GM23338 (cell line): Measurements from ENCODE around the gene HERPUD1. TPM values are rescaled to one million over a fixed set of nuclear protein-coding genes. Genes with fewer than 3 reads are reported as not detected.

ENCODE experiments used
- ATAC-seq: fragments of 200-7000 bp; cut with Tn5 transposase; 3 replicates; pipeline ENCODE4 v1.9.1; 2020
- DNase-seq: peaks from one replicate; pipeline ENCODE4 v3.0.0-alpha.2; 2015; ENCODE audit warnings: low spot score
- H2AFZ ChIP-seq: fragments of 200-600 bp; sonication (generic); 2 replicates; pipeline ENCODE4 v1.8.0; 2016; ENCODE audit warnings: antibody characterized with exemption, mild to moderate bottlenecking, moderate library complexity
- H3F3A ChIP-seq: fragments of 200-600 bp; sonication (generic); replicated peaks from 2 replicates; pipeline ENCODE4 v1.8.0; 2017; ENCODE audit warnings: antibody characterized with exemption, mixed run types, low read depth
- H3K27ac ChIP-seq: fragments of 200-600 bp; sonication (generic); 2 replicates; pipeline ENCODE4 v1.6.1; 2016; ENCODE audit warnings: low read depth
- H3K27me3 ChIP-seq: fragments of 200-600 bp; sonication (generic); 2 replicates; pipeline ENCODE4 v1.8.0; 2016; ENCODE audit warnings: mild to moderate bottlenecking, mixed run types, moderate library complexity; ENCODE audit not compliant: insufficient read depth
- H3K36me3 ChIP-seq: fragments of 200-600 bp; sonication (generic); 2 replicates; pipeline ENCODE4 v1.8.0; 2016; ENCODE audit warnings: mild to moderate bottlenecking; ENCODE audit not compliant: insufficient read depth
- H3K4me1 ChIP-seq: fragments of 200-600 bp; sonication (generic); 2 replicates; pipeline ENCODE4 v1.8.0; 2016; ENCODE audit warnings: mild to moderate bottlenecking, moderate library complexity; ENCODE audit not compliant: insufficient read depth
- H3K4me2 ChIP-seq: fragments of 200-600 bp; sonication (generic); 2 replicates; pipeline ENCODE4 v1.7.1; 2017; ENCODE audit warnings: mixed run types
- H3K4me3 ChIP-seq: fragments of 200-600 bp; sonication (generic); 2 replicates; pipeline ENCODE4 v1.6.1; 2016; ENCODE audit warnings: mixed run types
- H3K79me2 ChIP-seq: fragments of 200-600 bp; sonication (generic); replicated peaks from 2 replicates; pipeline ENCODE4 v1.8.0; 2017; ENCODE audit warnings: mild to moderate bottlenecking; ENCODE audit not compliant: insufficient read depth
- H3K9me2 ChIP-seq: fragments of 200-600 bp; sonication (generic); 2 replicates; pipeline ENCODE4 v1.8.0; 2017; ENCODE audit not compliant: insufficient read depth
- H4K20me1 ChIP-seq: fragments of 200-600 bp; sonication (generic); replicated peaks from 2 replicates; pipeline ENCODE4 v1.8.0; 2017; ENCODE audit warnings: mild to moderate bottlenecking; ENCODE audit not compliant: insufficient read depth
- H3K27ac Mint-ChIP-seq: 2 replicates; pipeline ENCODE4 v1.8.0; 2020; ENCODE audit warnings: inconsistent platforms, mild to moderate bottlenecking, moderate library complexity, mixed read lengths
- H3K27me3 Mint-ChIP-seq: 3 replicates; pipeline ENCODE4 v1.8.0; 2022; ENCODE audit warnings: low read depth, mild to moderate bottlenecking, moderate library complexity, mixed read lengths, inconsistent platforms; ENCODE audit not compliant: insufficient read depth, poor library complexity
- H3K36me3 Mint-ChIP-seq: 3 replicates; pipeline ENCODE4 v1.8.0; 2021; ENCODE audit warnings: low read depth, mild to moderate bottlenecking, inconsistent platforms, moderate library complexity, mixed read lengths
- H3K4me1 Mint-ChIP-seq: 3 replicates; pipeline ENCODE4 v1.8.0; 2020; ENCODE audit warnings: mild to moderate bottlenecking, inconsistent platforms, mixed read lengths
- H3K4me3 Mint-ChIP-seq: 3 replicates; pipeline ENCODE4 v1.8.0; 2021; ENCODE audit warnings: moderate library complexity, mild to moderate bottlenecking, inconsistent platforms, mixed read lengths
- H3K9me3 Mint-ChIP-seq: 3 replicates; pipeline ENCODE4 v1.8.0; 2020; ENCODE audit warnings: moderate library complexity, mild to moderate bottlenecking, inconsistent platforms, mixed read lengths
- ETS1 ChIP-seq: IDR thresholded peaks from 2 replicates; pipeline ENCODE4 v1.6.1; 2016; ENCODE audit warnings: antibody characterized with exemption
- EZH2 ChIP-seq: fragments of 200-600 bp; sonication (generic); IDR thresholded peaks from one replicate; pipeline ENCODE4 v1.8.0; 2017; ENCODE audit warnings: antibody characterized with exemption, mild to moderate bottlenecking, low read depth; ENCODE audit not compliant: unreplicated experiment
- EZH2phosphoT487 ChIP-seq: fragments of 200-600 bp; sonication (generic); IDR thresholded peaks from one replicate; pipeline ENCODE4 v1.8.1; 2018; ENCODE audit warnings: antibody characterized with exemption; ENCODE audit not compliant: unreplicated experiment
- JUNB ChIP-seq: IDR thresholded peaks from one replicate; pipeline ENCODE4 v1.6.1; 2016; ENCODE audit warnings: antibody characterized with exemption; ENCODE audit not compliant: unreplicated experiment
- STAT1 ChIP-seq: IDR thresholded peaks from one replicate; pipeline ENCODE4 v1.6.1; 2016; ENCODE audit warnings: antibody characterized with exemption; ENCODE audit not compliant: unreplicated experiment
- ZNF331 ChIP-seq: fragments of 250-450 bp; sonication (Bioruptor Pico); IDR thresholded peaks from 2 replicates; pipeline ENCODE4 v1.5.0; 2020; ENCODE audit warnings: low read depth, mild to moderate bottlenecking, moderate library complexity
- ZNF462 ChIP-seq: fragments of 250-450 bp; sonication (Bioruptor Pico); IDR thresholded peaks from 2 replicates; pipeline ENCODE4 v1.5.0; 2020; ENCODE audit warnings: mild to moderate bottlenecking, moderate library complexity
- polyA plus RNA-seq: library from polyadenylated mRNA; unstranded; fragments of >200 nt; fragmentation: Nextera tagmentation; extraction: Ambion mirVana; gene quantifications from 2 replicates; pipeline ENCODE4 v1.2.1, GENCODE V29; 2016
- total RNA-seq: library from RNA; depleted of rRNA; stranded (reverse); fragments of >200 nt; shearing (Covaris generic); gene quantifications from 2 replicates; pipeline ENCODE4 v1.2.3, GENCODE V29; 2014
- TF ChIP-seq, protein P1 (sequence below): IDR thresholded peaks from one replicate; pipeline ENCODE4 v1.6.1; 2018; ENCODE audit warnings: antibody characterized with exemption; ENCODE audit not compliant: unreplicated experiment
- TF ChIP-seq, protein P2 (sequence below), 2 experiments: fragments of 200-600 bp in 1 of 2; sonication (generic) in 1 of 2; conservative IDR thresholded peaks; 2 replicates each; pipeline versions ENCODE4 v1.5.1 to v1.6.1; 2016 to 2017; ENCODE audit warnings: antibody characterized with exemption in 2 of 2, low read depth in 2 of 2, mild to moderate bottlenecking in 2 of 2, moderate library complexity in 1 of 2

The HERPUD1 gene
- total and polyA plus RNA-seq, 2 experiments from 2014 or later, result 41.1 to 44.1 TPM

DNA sequence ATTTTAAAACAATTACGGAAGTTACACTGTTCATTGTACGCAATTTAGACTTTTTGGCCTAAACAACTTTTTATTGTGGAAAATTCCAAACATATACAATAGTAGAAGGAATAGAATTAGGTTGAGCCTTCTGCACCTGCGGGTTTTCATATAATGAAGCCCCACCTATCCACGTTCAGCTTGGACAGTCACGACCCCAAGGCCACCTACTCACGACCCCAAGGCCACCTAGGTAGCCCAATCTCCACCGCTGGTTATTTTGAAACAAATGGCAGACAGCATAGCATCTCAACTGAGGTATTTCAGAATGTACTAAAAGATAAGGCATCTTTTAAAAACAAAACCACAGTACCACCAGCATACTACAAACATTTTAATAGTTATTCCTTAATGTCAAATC lies 58.0 kb downstream of the HERPUD1 start:
- no peaks in the 10 kb centered on the region for H3K36me3 ChIP-seq
- no peak for ATAC-seq
- no peak for TF ChIP-seq EZH2phosphoT487
- TF ChIP-seq ZNF462 (CRISPR knock-in tag), result no peak
- TF ChIP-seq ZNF331 (CRISPR knock-in tag), result no peak
- no peak for TF ChIP-seq ETS1
- TF ChIP-seq JUNB, result no peak
- no peak for TF ChIP-seq EZH2
- TF ChIP-seq, protein P1, sequence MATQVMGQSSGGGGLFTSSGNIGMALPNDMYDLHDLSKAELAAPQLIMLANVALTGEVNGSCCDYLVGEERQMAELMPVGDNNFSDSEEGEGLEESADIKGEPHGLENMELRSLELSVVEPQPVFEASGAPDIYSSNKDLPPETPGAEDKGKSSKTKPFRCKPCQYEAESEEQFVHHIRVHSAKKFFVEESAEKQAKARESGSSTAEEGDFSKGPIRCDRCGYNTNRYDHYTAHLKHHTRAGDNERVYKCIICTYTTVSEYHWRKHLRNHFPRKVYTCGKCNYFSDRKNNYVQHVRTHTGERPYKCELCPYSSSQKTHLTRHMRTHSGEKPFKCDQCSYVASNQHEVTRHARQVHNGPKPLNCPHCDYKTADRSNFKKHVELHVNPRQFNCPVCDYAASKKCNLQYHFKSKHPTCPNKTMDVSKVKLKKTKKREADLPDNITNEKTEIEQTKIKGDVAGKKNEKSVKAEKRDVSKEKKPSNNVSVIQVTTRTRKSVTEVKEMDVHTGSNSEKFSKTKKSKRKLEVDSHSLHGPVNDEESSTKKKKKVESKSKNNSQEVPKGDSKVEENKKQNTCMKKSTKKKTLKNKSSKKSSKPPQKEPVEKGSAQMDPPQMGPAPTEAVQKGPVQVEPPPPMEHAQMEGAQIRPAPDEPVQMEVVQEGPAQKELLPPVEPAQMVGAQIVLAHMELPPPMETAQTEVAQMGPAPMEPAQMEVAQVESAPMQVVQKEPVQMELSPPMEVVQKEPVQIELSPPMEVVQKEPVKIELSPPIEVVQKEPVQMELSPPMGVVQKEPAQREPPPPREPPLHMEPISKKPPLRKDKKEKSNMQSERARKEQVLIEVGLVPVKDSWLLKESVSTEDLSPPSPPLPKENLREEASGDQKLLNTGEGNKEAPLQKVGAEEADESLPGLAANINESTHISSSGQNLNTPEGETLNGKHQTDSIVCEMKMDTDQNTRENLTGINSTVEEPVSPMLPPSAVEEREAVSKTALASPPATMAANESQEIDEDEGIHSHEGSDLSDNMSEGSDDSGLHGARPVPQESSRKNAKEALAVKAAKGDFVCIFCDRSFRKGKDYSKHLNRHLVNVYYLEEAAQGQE, result no peak
- TF ChIP-seq, protein P2, sequence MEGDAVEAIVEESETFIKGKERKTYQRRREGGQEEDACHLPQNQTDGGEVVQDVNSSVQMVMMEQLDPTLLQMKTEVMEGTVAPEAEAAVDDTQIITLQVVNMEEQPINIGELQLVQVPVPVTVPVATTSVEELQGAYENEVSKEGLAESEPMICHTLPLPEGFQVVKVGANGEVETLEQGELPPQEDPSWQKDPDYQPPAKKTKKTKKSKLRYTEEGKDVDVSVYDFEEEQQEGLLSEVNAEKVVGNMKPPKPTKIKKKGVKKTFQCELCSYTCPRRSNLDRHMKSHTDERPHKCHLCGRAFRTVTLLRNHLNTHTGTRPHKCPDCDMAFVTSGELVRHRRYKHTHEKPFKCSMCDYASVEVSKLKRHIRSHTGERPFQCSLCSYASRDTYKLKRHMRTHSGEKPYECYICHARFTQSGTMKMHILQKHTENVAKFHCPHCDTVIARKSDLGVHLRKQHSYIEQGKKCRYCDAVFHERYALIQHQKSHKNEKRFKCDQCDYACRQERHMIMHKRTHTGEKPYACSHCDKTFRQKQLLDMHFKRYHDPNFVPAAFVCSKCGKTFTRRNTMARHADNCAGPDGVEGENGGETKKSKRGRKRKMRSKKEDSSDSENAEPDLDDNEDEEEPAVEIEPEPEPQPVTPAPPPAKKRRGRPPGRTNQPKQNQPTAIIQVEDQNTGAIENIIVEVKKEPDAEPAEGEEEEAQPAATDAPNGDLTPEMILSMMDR (conservative IDR thresholded peaks at IDR 0.05; ENCODE audit: low read depth in 2 of 2), result no peak
- TF ChIP-seq STAT1, result no peak
- no peaks in the 10 kb centered on the region for H3F3A ChIP-seq
- no peak for DNase-seq
- Mint-ChIP-seq H3K36me3 (no peaks in the 10 kb centered on the region; the same call in 2 of the 3 replicates), H3K4me3 (peak overlapping the region; percentile 83), H3K27me3 (peaks cover 31% of the 10 kb centered on the region), H3K9me3 (no peaks in the 10 kb centered on the region), H3K27ac (no peak overlapping the region), H3K4me1 (peaks cover 20% of the 10 kb centered on the region)
- peaks cover 40% of the 10 kb centered on the region for H3K27me3 ChIP-seq
- no peak overlapping the region for H3K27ac ChIP-seq
- no peaks in the 10 kb centered on the region for H4K20me1 ChIP-seq
- H2AFZ ChIP-seq, result peak overlapping the region; percentile 100; the same call in 1 of the 2 replicates
- peak overlapping the region; percentile 91 for H3K4me2 ChIP-seq
- no peaks in the 10 kb centered on the region for H3K79me2 ChIP-seq
- H3K4me3 ChIP-seq, result peak overlapping the region; percentile 78
- no peaks in the 10 kb centered on the region for H3K9me2 ChIP-seq
- H3K4me1 ChIP-seq, result peaks cover 10% of the 10 kb centered on the region
